Measurements from ENCODE around the gene SAPCD1.

Gene SAPCD1

DNA sequence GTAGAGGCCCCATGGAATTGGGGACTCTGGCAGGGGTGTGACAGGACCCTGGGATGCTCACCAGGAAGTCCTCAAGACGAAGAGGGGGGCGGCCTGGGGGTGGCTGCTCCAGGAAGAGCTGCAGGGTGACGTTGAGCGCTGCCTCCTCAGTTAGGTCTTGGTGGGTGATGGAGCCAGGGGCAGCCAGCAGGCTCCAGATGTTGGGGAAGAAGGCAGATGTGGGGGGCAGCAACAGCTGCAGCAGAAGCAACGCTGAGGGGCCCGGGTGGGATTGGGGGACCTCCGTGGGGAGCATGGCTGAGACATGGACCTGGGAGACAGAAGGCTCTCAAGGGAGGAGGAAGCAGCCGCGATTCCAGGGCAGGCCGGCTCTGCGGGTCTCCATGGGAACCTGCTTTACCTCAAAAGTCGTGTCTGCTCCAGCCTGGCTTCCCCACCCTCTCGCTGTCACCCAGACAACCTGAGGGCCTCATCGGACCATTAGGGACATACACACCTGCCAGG, 14.1 kb downstream of the SAPCD1 start:
- no peak for DNase-seq (ENCODE audit: low read depth, low spot score)
- Histone ChIP-seq H3K4me3 (ENCODE audit: insufficient read length, low read depth) (no peak overlapping the region), H3K36me3 (ENCODE audit: insufficient read depth, insufficient read length, low read length) (peaks cover 46% of the 10 kb centered on the region), H3K9me3 (ENCODE audit: insufficient read depth, low read length) (no peaks in the 10 kb centered on the region), H3K4me1 (ENCODE audit: insufficient read depth, insufficient read length) (peaks cover 3% of the 10 kb centered on the region), H3K9ac (ENCODE audit: insufficient read length, low read depth) (no peak overlapping the region), H3K27me3 (ENCODE audit: insufficient read depth, insufficient read length) (no peaks in the 10 kb centered on the region)
- TF ChIP-seq ZNF274 (IDR thresholded peaks at IDR 0.05; ENCODE audit: low read depth, low read length), result no peak
- no peak for TF ChIP-seq YY1 (IDR thresholded peaks at IDR 0.05; ENCODE audit: insufficient read depth, insufficient read length)
- no peak for TF ChIP-seq SUZ12 (IDR thresholded peaks at IDR 0.05; ENCODE audit: extremely low read depth, insufficient read depth, insufficient read length)

DNA sequence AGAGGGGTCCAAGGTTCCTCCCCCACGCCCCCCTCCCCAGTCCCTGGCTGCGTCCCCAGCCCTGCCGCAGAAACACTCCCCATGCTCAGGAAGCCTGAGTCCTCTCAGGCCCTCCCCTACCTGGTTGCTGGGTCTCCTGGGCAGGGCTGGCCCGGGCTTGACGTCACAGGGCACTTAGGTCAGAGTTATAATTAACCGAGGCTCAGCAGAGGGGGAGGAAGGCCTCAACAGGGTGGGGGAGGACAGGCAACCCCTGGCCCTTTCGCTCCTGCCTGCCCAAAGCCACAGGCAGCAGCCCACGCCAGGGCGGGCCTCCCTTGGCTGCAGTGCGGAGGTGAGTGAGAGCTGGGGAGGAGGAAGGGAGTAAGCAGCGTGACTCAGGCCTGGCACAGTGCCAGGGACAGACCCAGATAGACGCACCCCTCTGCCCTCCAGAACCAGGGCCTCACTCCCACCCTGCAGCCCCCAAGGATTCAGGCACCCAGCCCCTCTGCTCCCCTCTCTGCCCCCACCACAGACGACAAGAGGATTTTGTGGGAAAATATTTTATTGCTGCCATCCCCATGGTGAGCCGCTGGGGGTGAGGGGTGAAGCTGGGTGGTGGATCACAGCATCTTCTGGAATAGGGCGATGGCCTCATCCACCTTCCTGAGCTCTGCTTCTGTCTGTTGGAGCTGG, 14.7 kb downstream of the SAPCD1 start, which contains the start of gene VWA7:
VWA7 (minus strand) TSS at position 340 of the 678 bp plus-strand sequence. CDS start 549 bp downstream, outside the sequence.
- no peak within 1 kb of the TSS for H3K4me3 ChIP-seq (ENCODE audit: insufficient read length, low read depth)
- no peak for DNase-seq (ENCODE audit: low read depth, low spot score)
- TF ChIP-seq ZNF274 (IDR thresholded peaks at IDR 0.05; ENCODE audit: low read depth, low read length) (no peak), SUZ12 (IDR thresholded peaks at IDR 0.05; ENCODE audit: extremely low read depth, insufficient read depth, insufficient read length) (no peak), YY1 (IDR thresholded peaks at IDR 0.05; ENCODE audit: insufficient read depth, insufficient read length) (no peak)
- H3K4me1 ChIP-seq (ENCODE audit: insufficient read depth, insufficient read length), result peaks cover 3% of the 10 kb centered on the region
- H3K27me3 ChIP-seq (ENCODE audit: insufficient read depth, insufficient read length), result no peaks in the 10 kb centered on the region
- no peaks in the 10 kb centered on the region for H3K9me3 ChIP-seq (ENCODE audit: insufficient read depth, low read length)
- no peak within 1 kb of the TSS for H3K9ac ChIP-seq (ENCODE audit: insufficient read length, low read depth)
- H3K36me3 ChIP-seq (ENCODE audit: insufficient read depth, insufficient read length, low read length), result peaks cover 52% of the 10 kb centered on the region

DNA sequence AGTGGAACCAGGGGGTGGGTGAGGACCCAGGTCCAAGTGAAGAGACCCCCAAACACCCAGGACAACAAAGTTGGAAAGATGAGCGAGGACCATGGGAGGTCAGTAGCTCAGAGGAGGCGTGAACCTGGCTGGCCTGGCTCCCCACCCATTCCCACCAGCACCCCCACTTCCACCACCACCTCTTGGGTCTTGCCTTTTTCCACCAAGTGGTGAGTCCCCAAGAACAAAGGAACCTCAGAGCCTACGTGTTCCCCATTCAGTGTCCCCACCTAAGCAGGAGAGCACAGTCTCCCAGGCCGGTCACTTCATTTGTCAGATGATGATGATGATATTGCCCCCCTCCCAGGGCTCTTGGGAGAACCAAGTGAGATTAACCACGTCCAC, 15.2 kb downstream of the SAPCD1 start:
- Histone ChIP-seq H3K4me1 (ENCODE audit: insufficient read depth, insufficient read length) (peaks cover 3% of the 10 kb centered on the region), H3K9ac (ENCODE audit: insufficient read length, low read depth) (no peak overlapping the region), H3K9me3 (ENCODE audit: insufficient read depth, low read length) (no peaks in the 10 kb centered on the region), H3K36me3 (ENCODE audit: insufficient read depth, insufficient read length, low read length) (peaks cover 57% of the 10 kb centered on the region), H3K27me3 (ENCODE audit: insufficient read depth, insufficient read length) (no peaks in the 10 kb centered on the region), H3K4me3 (ENCODE audit: insufficient read length, low read depth) (no peak overlapping the region)
- no peak for DNase-seq (ENCODE audit: low read depth, low spot score)
- TF ChIP-seq ZNF274 (IDR thresholded peaks at IDR 0.05; ENCODE audit: low read depth, low read length), result no peak
- no peak for TF ChIP-seq SUZ12 (IDR thresholded peaks at IDR 0.05; ENCODE audit: extremely low read depth, insufficient read depth, insufficient read length)
- no peak for TF ChIP-seq YY1 (IDR thresholded peaks at IDR 0.05; ENCODE audit: insufficient read depth, insufficient read length)

DNA sequence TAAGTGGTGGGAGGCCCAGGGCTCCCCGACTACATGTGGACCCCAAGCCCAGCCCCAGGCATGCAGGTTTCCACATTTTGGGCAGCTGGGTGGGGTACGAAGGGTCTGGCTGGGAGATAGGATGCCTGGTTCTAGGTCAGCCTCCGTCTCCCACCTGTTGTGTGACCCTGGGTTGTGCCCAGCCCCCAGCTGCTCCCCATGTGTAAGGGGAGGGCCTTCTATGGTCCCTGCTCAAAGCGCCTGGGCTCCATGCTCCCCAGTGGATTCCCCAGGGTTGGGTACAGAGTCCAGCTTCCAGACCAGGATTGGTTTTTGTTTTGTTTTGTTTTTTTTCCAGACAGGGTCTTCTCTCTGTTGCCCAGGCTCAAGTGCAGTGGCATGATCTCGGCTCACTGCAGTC, 15.7 kb downstream of the SAPCD1 start:
- TF ChIP-seq YY1 (IDR thresholded peaks at IDR 0.05; ENCODE audit: insufficient read depth, insufficient read length) (no peak), ZNF274 (IDR thresholded peaks at IDR 0.05; ENCODE audit: low read depth, low read length) (no peak), SUZ12 (IDR thresholded peaks at IDR 0.05; ENCODE audit: extremely low read depth, insufficient read depth, insufficient read length) (no peak)

DNA sequence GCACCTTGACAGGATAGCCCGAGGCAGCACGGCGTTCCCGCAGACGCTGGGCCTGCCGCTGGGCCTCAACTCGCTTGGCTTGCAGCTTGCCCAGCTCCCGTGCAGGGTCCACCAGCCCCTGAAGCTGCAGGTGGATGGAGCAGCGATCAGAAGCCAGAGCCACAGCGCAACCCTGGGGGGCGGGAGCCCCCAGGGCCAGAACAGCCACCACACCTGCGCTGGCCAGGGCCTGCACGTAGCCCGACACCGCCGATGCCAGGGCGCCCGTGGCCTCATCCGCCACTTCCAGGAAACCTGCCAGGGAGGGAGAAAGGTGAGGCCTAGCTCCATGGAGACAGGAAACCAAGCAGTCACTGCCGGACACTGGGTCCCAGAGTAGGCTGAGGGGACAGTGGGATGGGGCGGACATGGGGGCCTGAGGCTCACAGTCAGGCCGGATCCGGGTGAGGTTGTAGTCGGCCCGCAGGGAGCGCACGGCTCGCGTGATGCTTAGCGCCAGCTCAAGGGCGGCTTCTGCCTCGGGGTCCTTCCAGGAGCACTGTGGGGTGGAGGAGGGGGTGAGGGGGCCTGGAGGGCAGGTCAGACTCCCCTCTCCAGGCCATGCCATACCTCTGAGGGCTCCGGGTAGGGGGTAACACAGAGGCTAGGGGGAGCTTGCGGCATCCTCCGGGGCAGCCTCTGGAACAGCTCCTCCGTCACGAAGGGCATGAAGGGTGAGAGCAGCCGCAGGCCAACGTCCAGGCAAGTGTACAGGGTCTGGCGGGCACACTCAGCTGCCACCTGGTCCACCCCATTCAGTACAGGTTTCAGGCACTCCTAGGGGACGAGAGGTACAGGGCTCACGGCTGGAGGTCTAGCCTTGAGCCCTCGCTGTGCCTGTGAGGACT, 16.8 kb downstream of the SAPCD1 start:
- no peak for DNase-seq (ENCODE audit: low read depth, low spot score)
- H3K27me3 ChIP-seq (ENCODE audit: insufficient read depth, insufficient read length), result no peaks in the 10 kb centered on the region
- no peak overlapping the region for H3K9ac ChIP-seq (ENCODE audit: insufficient read length, low read depth)
- TF ChIP-seq ZNF274 (IDR thresholded peaks at IDR 0.05; ENCODE audit: low read depth, low read length) (no peak), YY1 (IDR thresholded peaks at IDR 0.05; ENCODE audit: insufficient read depth, insufficient read length) (no peak), SUZ12 (IDR thresholded peaks at IDR 0.05; ENCODE audit: extremely low read depth, insufficient read depth, insufficient read length) (no peak)
- H3K4me3 ChIP-seq (ENCODE audit: insufficient read length, low read depth), result no peak overlapping the region
- H3K4me1 ChIP-seq (ENCODE audit: insufficient read depth, insufficient read length), result peaks cover 3% of the 10 kb centered on the region
- H3K9me3 ChIP-seq (ENCODE audit: insufficient read depth, low read length), result no peaks in the 10 kb centered on the region
- H3K36me3 ChIP-seq (ENCODE audit: insufficient read depth, insufficient read length, low read length), result peaks cover 72% of the 10 kb centered on the region

More for the DNA sequence above, 15.7 kb downstream of the SAPCD1 start:
- Histone ChIP-seq H3K9me3 (ENCODE audit: insufficient read depth, low read length) (no peaks in the 10 kb centered on the region), H3K4me1 (ENCODE audit: insufficient read depth, insufficient read length) (peaks cover 3% of the 10 kb centered on the region), H3K36me3 (ENCODE audit: insufficient read depth, insufficient read length, low read length) (peaks cover 62% of the 10 kb centered on the region), H3K4me3 (ENCODE audit: insufficient read length, low read depth) (no peak overlapping the region), H3K27me3 (ENCODE audit: insufficient read depth, insufficient read length) (no peaks in the 10 kb centered on the region), H3K9ac (ENCODE audit: insufficient read length, low read depth) (no peak overlapping the region)
- DNase-seq (ENCODE audit: low read depth, low spot score), result no peak

DNA sequence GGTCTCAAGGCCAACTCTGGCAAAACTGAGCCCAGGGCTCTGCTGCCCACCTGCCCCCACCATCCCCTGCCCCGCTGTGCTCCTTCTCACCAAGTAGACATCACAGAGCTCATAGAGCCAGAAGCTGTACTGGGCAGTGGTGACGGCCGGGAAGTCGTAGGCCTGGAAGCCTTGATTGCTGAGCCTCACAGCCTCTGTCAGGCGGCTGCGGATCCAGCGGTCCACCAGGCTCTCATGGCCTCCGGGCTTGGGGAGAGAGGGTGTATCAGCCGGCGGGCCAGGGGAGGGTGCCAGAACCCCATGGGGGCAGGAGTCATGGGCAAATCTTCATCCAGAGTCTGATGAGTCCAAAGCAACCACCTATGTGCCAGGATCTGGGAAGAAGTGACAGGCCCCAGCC, 17.5 kb downstream of the SAPCD1 start:
- no peak for TF ChIP-seq YY1 (IDR thresholded peaks at IDR 0.05; ENCODE audit: insufficient read depth, insufficient read length)
- peaks cover 78% of the 10 kb centered on the region for H3K36me3 ChIP-seq (ENCODE audit: insufficient read depth, insufficient read length, low read length)
- H3K4me3 ChIP-seq (ENCODE audit: insufficient read length, low read depth), result no peak overlapping the region
- H3K4me1 ChIP-seq (ENCODE audit: insufficient read depth, insufficient read length), result peaks cover 3% of the 10 kb centered on the region
- no peak overlapping the region for H3K9ac ChIP-seq (ENCODE audit: insufficient read length, low read depth)
- DNase-seq (ENCODE audit: low read depth, low spot score), result no peak
- no peaks in the 10 kb centered on the region for H3K9me3 ChIP-seq (ENCODE audit: insufficient read depth, low read length)
- no peaks in the 10 kb centered on the region for H3K27me3 ChIP-seq (ENCODE audit: insufficient read depth, insufficient read length)

Measured in NT2/D1 (cell line).